GM19395 (cell line): ENCODE measurements around the gene DAP.

ENCODE experiments used
- ATAC-seq: cut with Tn5 transposase; IDR thresholded peaks from one replicate; pipeline ENCODE4 v1.9.1; 2021; ENCODE audit warnings: mild to moderate bottlenecking, moderate library complexity; ENCODE audit not compliant: unreplicated experiment

Gene DAP

DNA sequence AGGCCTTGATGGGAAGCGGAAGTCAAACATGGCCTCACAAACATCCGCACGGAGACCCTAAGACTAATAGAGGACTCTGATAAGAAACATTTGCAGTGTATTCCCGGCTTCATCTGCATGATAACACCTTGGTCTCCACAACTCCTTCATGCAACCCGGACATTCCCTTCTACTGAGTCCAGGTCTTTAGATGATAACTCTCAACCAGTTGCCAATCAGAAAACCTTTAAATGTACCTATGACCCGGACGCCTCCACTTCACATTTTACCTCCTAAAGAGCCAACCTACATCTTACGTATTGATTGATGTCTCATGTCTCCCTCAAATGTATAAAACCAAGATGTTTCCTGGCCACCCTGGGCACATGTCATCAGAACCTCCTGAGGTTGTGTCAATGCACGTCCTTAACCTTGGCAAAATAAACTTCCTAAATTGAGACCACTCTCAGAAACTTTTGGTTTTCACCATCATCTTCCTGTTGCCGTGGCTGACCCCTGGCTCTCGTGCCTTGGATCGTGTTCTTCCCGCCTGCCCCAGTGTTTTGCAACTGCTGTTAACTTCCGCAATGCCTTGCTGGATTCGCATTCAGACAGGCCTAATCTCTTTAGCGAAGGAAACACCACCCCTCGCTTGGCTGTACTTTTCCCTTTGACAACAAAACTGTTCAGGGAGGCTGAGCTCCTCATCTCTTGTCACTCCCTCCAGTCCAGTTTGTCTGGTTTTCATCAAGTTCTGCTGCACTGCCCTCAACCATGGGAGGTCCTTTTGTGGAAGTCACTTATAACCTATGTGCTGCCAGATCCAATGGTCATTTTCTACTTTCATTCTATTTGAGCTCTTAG is 1.1 kb upstream of the DAP start:
- no peak for ATAC-seq

- ATAC-seq = no peak
Measured at GRCh38 chr5:10760921-10761184, 181 bp downstream of the DAP start.

GRCh38 chr5:10760096-10760920 is 726 bp downstream of the DAP start:
- ATAC-seq = peak; percentile 32

- no peak for ATAC-seq
Measured at GRCh38 chr5:10759111-10759510, 1.9 kb downstream of the DAP start.

- ATAC-seq = no peak
Measured at GRCh38 chr5:10757922-10758555, 3.0 kb downstream of the DAP start.

DNA sequence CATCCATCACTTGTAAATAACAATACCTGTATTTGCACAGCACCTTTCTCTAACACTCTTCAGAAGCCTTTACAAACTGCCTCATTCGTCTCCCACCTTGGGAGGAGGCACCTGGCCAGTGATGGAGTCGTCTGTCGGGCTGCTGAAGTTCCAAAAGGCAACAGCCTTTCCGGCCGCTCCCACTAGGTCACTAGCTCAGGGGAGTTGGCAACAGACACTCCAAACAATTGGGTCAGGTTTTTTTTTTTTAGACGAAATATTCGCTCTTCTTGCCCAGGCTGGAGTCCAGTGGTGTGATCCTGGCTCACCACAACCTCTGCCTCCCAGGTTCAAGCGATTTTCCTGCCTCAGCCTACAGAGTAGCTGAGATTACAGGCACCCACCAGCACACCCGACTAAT is 4.0 kb downstream of the DAP start:
- ATAC-seq = no peak

DNA sequence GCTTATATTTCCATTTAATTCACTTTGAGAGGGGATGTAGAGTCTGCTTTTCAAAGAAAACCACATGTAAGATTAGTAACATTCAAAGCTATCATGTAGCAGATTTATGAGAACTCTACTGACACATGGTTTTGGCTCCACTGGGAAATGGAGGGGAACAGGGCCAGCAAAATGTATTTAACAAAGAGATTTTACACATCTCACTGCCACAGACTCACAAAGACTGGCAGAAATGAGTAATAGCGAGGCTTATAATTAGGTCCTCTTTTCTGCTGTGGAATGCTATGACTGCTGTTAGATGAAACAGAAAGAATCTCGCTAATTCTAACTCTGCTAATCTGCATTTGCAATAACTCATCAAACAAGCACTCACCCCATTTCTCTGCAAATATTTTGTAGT is 4.5 kb downstream of the DAP start:
- ATAC-seq = peak; percentile 28

GRCh38 chr5:10753178-10753577 is 7.9 kb downstream of the DAP start:
- ATAC-seq = no peak

GRCh38 chr5:10752451-10752850 is 8.6 kb downstream of the DAP start:
- no peak for ATAC-seq

GRCh38 chr5:10750909-10751308 is 10.1 kb downstream of the DAP start:
- ATAC-seq = no peak

DNA sequence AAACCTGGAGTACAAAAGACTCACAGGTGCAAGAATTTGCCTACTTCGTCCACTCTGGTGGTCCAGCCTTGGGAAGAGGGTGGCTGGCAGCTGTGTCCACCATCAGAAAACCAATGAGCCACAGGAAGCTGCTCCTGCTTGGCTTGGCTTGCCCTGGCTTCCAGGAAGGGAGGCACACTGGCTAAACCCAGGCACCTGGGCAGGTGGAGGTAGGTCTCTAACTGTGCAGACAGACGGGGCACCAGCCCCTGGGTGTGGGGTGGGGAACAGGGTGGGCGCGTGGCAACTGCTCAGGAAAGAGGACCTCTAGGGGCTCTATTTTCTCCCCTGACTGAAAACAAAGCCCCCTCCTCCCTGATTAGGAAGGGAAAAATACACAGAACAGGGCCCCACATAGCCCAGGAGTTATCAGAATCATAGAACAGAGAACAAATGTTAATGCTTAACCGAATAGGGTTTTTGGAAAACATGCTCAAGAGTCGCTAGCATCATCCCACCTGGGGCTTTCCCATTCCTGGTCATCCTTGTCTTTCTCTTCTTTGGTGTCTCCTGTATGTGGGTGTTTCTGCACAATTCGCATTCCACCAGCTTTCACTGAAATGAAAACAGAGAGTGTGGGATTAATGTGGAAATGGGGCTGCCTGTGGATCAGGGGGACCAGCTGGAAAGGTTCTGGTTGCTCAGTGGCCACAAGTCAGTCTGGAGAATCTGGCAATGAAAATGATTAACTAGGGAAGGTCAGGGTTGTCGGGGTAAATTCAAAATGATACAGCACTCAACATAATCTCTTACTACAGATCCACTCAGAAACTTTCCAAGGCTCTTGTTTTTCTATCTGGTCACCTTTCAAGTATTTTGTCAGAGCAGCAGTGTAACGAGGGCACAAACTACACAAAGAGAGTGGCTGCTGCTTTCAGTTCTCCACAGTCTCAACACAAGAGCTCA is 13.1 kb downstream of the DAP start:
- peak; percentile 58 for ATAC-seq

DNA sequence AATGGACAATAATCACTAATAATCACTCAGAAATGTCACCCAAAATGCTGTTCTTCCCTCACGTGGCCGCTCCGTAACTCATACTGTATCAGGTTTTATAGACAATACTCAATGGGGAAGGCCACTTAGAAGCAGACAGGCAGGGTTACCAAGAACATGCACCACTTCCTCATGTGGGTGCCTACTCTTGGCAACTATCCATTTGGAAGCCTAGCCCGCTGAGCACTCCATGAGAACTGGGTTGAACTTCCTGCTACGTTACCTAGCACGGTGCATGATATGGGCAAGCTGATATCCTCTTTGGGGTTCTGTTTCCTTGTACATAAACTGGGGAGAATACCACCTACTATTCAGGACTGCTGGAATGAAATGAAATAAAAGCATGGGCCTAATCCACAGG is 14.3 kb downstream of the DAP start:
- no peak for ATAC-seq

- no peak for ATAC-seq
Measured at GRCh38 chr5:10745133-10745532, 15.9 kb downstream of the DAP start.

- no peak for ATAC-seq
Measured at GRCh38 chr5:10744681-10745080, 16.4 kb downstream of the DAP start.

DNA sequence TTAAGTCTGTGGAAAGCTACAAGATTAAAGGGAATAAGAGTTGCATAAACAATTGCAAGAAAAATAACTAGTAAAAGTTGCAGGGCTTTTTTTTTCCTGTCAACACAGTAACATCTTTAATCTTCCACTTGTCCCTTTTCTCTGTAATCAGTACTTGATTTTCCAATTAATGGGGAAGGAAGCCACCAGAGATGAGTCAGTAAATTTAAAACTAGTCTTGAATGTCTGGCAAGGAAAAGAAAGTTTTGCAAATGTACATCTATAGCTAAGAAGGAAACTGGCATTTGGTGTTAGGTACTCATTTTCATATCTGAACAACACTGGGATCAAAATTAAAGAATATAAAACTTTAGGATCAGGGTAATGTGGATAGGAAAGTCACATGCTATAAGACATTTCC is 17.1 kb downstream of the DAP start:
- no peak for ATAC-seq

DNA sequence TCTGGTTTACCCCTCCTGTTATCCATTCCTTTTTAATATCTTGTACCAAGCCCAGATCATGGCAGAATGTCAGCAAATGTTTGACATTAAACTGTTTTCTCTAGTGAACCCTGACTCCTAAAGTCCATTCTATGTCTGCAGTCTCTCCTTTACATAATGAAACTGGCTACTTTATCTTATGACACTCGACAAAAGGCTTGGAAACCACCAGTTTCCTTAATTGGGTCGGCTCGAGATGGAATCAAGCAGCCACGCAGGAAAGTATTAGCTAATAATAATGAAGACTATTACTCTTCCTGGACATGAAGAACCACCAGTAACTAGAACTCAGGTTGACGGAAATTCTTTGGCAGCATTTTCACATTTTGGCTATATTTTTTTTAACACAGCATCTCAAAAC is 17.5 kb downstream of the DAP start:
- ATAC-seq = no peak

DNA sequence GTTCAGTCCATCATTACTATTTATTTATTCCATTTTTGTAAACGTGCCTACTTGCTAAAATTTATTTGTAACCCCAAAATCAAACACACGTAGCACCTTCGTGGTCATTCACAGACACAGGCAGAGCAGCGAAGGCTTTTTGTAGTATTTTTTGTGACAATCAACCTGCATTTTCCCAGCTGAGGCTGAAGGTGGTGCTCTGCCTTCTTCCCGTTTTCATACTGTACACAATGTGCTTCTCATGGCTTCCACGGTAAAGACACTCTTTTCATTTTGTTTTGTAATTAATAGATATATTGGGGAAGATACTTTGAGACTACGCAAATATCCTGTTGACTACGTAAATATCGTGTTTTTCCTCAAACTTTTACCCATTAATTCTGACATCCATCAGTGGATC is 19.4 kb downstream of the DAP start:
- ATAC-seq = no peak

GRCh38 chr5:10740384-10740783 is 20.6 kb downstream of the DAP start:
- no peak for ATAC-seq

- no peak for ATAC-seq
Measured at GRCh38 chr5:10737880-10738279, 23.2 kb downstream of the DAP start.

DNA sequence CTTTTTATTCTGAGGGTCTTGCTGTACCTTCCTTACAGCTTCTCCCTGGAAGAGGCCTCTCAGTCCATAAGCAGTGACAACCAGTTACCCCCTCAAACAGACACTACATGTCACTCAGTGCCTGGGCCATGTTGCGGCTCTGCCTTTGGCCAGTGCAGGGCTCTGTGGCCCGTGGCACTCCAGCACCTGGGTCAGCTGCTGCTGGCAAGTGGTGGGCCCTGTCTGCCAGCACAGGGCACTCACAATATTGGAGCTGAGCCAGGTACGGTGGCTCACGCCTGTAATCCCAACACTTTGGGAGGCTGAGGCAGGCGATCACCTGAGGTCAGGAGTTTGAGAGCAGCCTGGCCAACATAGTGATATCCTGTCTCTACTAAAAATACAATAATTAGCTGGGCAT is 24.2 kb downstream of the DAP start:
- no peak for ATAC-seq

DNA sequence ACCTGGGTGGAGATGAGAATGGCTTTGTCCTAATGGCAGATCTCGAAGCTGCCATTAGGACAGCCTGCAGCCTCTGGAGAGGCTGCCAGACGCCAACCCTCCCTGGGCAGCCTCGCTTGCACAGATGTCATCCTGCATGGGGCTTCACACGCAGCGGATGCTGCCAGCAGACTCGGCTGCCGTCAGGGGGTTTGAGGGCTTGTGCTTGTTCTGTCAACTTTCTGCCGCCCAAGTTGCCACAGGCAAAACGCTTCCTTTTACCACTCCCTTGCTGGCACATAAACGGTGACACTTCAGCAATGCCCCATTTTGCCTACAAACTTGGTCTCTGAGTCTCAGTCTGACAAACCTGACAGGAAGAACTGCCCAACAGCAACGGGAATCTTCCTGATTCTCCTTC is 24.7 kb downstream of the DAP start:
- ATAC-seq = peak; percentile 6
